Activated CD4-positive, alpha-beta T cell treated with anti-CD3 and anti-CD28 coated beads for 36 hours (primary cell): ENCODE measurements around the gene RNF112. TPM values are rescaled to one million over a fixed set of nuclear protein-coding genes. Genes with fewer than 3 reads are reported as not detected.
A peak's percentile ranks its signal among the peaks of the same experiment; 100 is the strongest.

ENCODE experiments used
- ATAC-seq: fragments of 200-7000 bp; cut with Tn5 transposase; one replicate; pipeline ENCODE4 v1.10.0; 2021; ENCODE audit warnings: mild to moderate bottlenecking, moderate library complexity
- CTCF ChIA-PET: fragments of 350-600 bp; sonication (Branson Sonifier 250); formaldehyde crosslinking; loops from one replicate; lab custom pipeline; 2021; ENCODE audit warnings: antibody characterized with exemption; lab: Charles Lee
- POLR2A ChIA-PET: fragments of 350-600 bp; sonication (Branson Sonifier 250); formaldehyde crosslinking; loops from one replicate; lab custom pipeline; 2021; ENCODE audit warnings: antibody characterized with exemption, inconsistent platforms; lab: Charles Lee
- DNase-seq: peaks from one replicate; pipeline ENCODE4 v3.0.0-alpha.2; 2020
- H3K27ac Mint-ChIP-seq: one replicate; pipeline ENCODE4 v1.8.0; 2021; ENCODE audit warnings: mixed read lengths
- H3K27me3 Mint-ChIP-seq: one replicate; pipeline ENCODE4 v1.8.0; 2021; ENCODE audit warnings: mixed read lengths
- H3K36me3 Mint-ChIP-seq: one replicate; pipeline ENCODE4 v1.8.0; 2021; ENCODE audit warnings: low read depth, mixed read lengths
- H3K4me1 Mint-ChIP-seq: one replicate; pipeline ENCODE4 v1.8.0; 2021; ENCODE audit warnings: mixed read lengths
- H3K4me3 Mint-ChIP-seq: one replicate; pipeline ENCODE4 v1.8.0; 2021; ENCODE audit warnings: mild to moderate bottlenecking, moderate library complexity, mixed read lengths
- H3K9me3 Mint-ChIP-seq: one replicate; pipeline ENCODE4 v1.8.0; 2021; ENCODE audit warnings: low read depth, mixed read lengths
- intact Hi-C, 2 experiments: fragments of 100-400 bp; cut with DNase I in 1 of 2; cut with micrococcal nuclease in 1 of 2; formaldehyde crosslinking; loops; one replicate each; pipeline versions ENCODE4 v1.14.2 to v1.15.1; 2022 to 2024; cut with DNase I, micrococcal nuclease
- total RNA-seq, 2 experiments: library from RNA; stranded (reverse); gene quantifications; one replicate each; pipeline ENCODE4 v1.2.3, GENCODE V29; 2021

Gene RNF112, protein sequence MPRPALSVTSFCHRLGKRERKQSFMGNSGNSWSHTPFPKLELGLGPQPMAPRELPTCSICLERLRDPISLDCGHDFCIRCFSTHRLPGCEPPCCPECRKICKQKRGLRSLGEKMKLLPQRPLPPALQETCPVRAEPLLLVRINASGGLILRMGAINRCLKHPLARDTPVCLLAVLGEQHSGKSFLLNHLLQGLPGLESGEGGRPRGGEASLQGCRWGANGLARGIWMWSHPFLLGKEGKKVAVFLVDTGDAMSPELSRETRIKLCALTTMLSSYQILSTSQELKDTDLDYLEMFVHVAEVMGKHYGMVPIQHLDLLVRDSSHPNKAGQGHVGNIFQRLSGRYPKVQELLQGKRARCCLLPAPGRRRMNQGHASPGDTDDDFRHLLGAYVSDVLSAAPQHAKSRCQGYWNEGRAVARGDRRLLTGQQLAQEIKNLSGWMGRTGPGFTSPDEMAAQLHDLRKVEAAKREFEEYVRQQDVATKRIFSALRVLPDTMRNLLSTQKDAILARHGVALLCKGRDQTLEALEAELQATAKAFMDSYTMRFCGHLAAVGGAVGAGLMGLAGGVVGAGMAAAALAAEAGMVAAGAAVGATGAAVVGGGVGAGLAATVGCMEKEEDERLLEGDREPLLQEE
- under 1 TPM; 0.26 to 0.55 TPM for total RNA-seq

GRCh38 chr17:19410875-19411620 lies at the start of gene RNF112:
Gene RNF112, plus strand, starts transcription at chr17:19411232. Its CDS starts 177 bp downstream, at chr17:19411409.
- intact Hi-C loops, result no loop called here
- Mint-ChIP-seq H3K9me3 (no peaks in the 10 kb centered on the region), H3K4me1 (no peaks in the 10 kb centered on the region), H3K4me3 (no peak within 1 kb of the TSS), H3K27me3 (no peaks in the 10 kb centered on the region), H3K36me3 (no peaks in the 10 kb centered on the region), H3K27ac (no peak within 1 kb of the TSS)
- ATAC-seq (no peak), DNase-seq (no peak)
- ChIA-PET CTCF (no interaction called here), POLR2A (interaction anchor here (0.6 kb wide), 1 partner anchor 12 kb away, joined by 3 read pairs; no protein-coding TSS in a partner anchor)

- H3K27me3 Mint-ChIP-seq, result peaks cover 4% of the 10 kb centered on the region
- H3K9me3 Mint-ChIP-seq, result no peaks in the 10 kb centered on the region
- CTCF ChIA-PET, result interaction anchor here (1.6 to 2.3 kb wide), 2 partner anchors 17 kb away, joined by 6 to 60 read pairs; partner anchors contain the start of gene MAPK7
- POLR2A ChIA-PET, result no interaction called here
- ATAC-seq (no peak), DNase-seq (no peak)
- peaks cover 6% of the 10 kb centered on the region for H3K4me1 Mint-ChIP-seq
- intact Hi-C loops, result loop anchor here in 1 of 2 experiments (5.0 kb wide), 1 partner anchor 401 kb away; no protein-coding TSS in a partner anchor
- peak overlapping the region; percentile 44 for H3K4me3 Mint-ChIP-seq
- H3K27ac Mint-ChIP-seq, result no peak overlapping the region
- peaks cover 2% of the 10 kb centered on the region for H3K36me3 Mint-ChIP-seq
These were observed 49.7 kb upstream of the RNF112 start for GRCh38 chr17:19361326-19361725.

GRCh38 chr17:19361944-19362276 lies 49.1 kb upstream of the RNF112 start:
- ATAC-seq (no peak), DNase-seq (no peak)
- Mint-ChIP-seq H3K4me1 (peaks cover 6% of the 10 kb centered on the region), H3K27me3 (peaks cover 4% of the 10 kb centered on the region), H3K9me3 (no peaks in the 10 kb centered on the region), H3K36me3 (peaks cover 2% of the 10 kb centered on the region), H3K4me3 (peak overlapping the region; percentile 74), H3K27ac (no peak overlapping the region)
- CTCF ChIA-PET, result interaction anchor here (0.9 to 2.4 kb wide), 9 partner anchors 16 to 405 kb away, joined by 3 to 60 read pairs (median 6); partner anchors contain the start of gene MAPK7
- intact Hi-C loops, result loop anchor here (1.0 to 5.0 kb wide), 5 partner anchors 16 to 405 kb away; partner anchors contain the start of genes MAPK7 (in 2 of the 2) and ALDH3A2 (in 1 of the 2)
- POLR2A ChIA-PET, result interaction anchor here (1.9 kb wide), 1 partner anchor 16 kb away, joined by 21 read pairs; the partner anchor contains the start of gene MAPK7

- H3K9me3 Mint-ChIP-seq, result no peaks in the 10 kb centered on the region
- CTCF ChIA-PET, result interaction anchor here (0.5 to 2.4 kb wide), 39 partner anchors 8 to 404 kb away, joined by 3 to 60 read pairs (median 5); partner anchors contain the start of gene MAPK7
- DNase-seq (peak; percentile 95), ATAC-seq (peak; percentile 92)
- H3K36me3 Mint-ChIP-seq, result no peaks in the 10 kb centered on the region
- H3K27ac Mint-ChIP-seq, result peak within 1 kb of the TSS; percentile 39
- H3K27me3 Mint-ChIP-seq, result peaks cover 4% of the 10 kb centered on the region
- POLR2A ChIA-PET, result interaction anchor here (0.6 to 1.9 kb wide), 3 partner anchors 15 to 315 kb away, joined by 3 to 21 read pairs (median 4); partner anchors contain the start of gene MAPK7
- peaks cover 6% of the 10 kb centered on the region for H3K4me1 Mint-ChIP-seq
- intact Hi-C loops, result loop anchor here (1.0 to 5.0 kb wide), 7 partner anchors 16 to 404 kb away; partner anchors contain the start of genes MAPK7 (in 2 of the 2) and ALDH3A2 (in 1 of the 2)
- peak within 1 kb of the TSS; percentile 74 for H3K4me3 Mint-ChIP-seq
These were observed 48.5 kb upstream of the RNF112 start, which contains the start of gene B9D1 for GRCh38 chr17:19362277-19363113. Gene B9D1, minus strand, starts transcription at chr17:19362723. Its CDS starts 154 bp downstream, at chr17:19362569.

- Mint-ChIP-seq H3K9me3 (no peaks in the 10 kb centered on the region), H3K27me3 (peaks cover 4% of the 10 kb centered on the region), H3K36me3 (no peaks in the 10 kb centered on the region), H3K27ac (no peak overlapping the region), H3K4me1 (peaks cover 6% of the 10 kb centered on the region), H3K4me3 (peak overlapping the region; percentile 74)
- intact Hi-C loops, result loop anchor here (1.0 to 5.0 kb wide), 4 partner anchors 84 to 404 kb away; no protein-coding TSS in a partner anchor
- POLR2A ChIA-PET, result interaction anchor here (0.7 to 1.9 kb wide), 2 partner anchors 15 to 84 kb away, joined by 3 to 21 read pairs; partner anchors contain the start of gene MAPK7
- ATAC-seq (no peak), DNase-seq (no peak)
- CTCF ChIA-PET, result interaction anchor here (0.6 to 2.4 kb wide), 32 partner anchors 9 to 403 kb away, joined by 3 to 60 read pairs (median 5); partner anchors contain the start of gene MAPK7
These were observed 48.0 kb upstream of the RNF112 start for GRCh38 chr17:19363114-19363438.

- no peaks in the 10 kb centered on the region for H3K9me3 Mint-ChIP-seq
- POLR2A ChIA-PET, result interaction anchor here (0.7 to 1.9 kb wide), 2 partner anchors 14 to 83 kb away, joined by 3 to 21 read pairs; partner anchors contain the start of gene MAPK7
- H3K4me1 Mint-ChIP-seq, result peaks cover 6% of the 10 kb centered on the region
- intact Hi-C loops, result loop anchor here (1.0 to 5.0 kb wide), 4 partner anchors 84 to 403 kb away; no protein-coding TSS in a partner anchor
- CTCF ChIA-PET, result interaction anchor here (0.7 to 2.4 kb wide), 29 partner anchors 9 to 403 kb away, joined by 3 to 60 read pairs (median 5); partner anchors contain the start of gene MAPK7
- ATAC-seq (no peak), DNase-seq (no peak)
- no peak overlapping the region for H3K4me3 Mint-ChIP-seq
- no peaks in the 10 kb centered on the region for H3K36me3 Mint-ChIP-seq
- peaks cover 4% of the 10 kb centered on the region for H3K27me3 Mint-ChIP-seq
- no peak overlapping the region for H3K27ac Mint-ChIP-seq
These were observed 47.5 kb upstream of the RNF112 start for GRCh38 chr17:19363460-19364035.

DNA sequence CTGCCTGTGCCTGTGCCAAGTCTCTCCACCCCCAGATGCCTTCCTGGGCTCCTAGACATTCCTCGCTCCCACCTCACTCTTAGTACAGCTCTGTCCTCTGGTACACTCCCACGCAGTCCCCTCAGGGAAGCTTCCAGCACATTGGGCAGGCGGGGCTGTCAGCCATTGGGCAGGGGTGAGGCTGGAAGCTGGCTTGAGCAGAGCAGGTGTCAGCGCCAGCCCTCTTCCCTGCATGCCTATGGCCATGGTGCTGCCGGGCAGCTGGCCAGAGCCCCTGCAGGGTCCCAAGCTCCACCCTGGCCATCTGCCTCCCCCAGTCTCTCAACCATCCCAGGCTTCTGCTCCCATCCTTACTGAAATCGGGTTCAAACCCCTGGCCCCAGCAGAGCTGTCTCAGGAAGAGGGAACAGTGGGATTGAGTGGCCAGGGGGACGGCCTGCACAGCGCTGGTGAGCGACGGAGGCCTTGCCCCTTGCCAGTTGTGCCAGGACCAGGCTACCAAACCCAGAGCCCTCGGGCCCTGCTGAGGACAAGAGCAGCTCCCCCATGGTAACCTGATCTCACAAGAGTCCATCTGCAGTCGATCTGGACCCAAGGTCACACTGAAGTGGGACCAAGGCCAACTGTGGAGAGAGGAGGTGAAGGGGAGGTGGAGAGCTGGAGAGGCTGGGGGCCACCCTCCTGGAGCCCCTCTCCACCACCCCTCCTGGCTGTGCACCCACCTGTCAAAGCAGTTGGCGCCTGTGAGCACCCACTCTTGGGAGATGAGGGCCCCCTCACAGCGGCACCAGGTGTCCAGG lies 46.1 kb upstream of the RNF112 start:
- CTCF ChIA-PET, result interaction anchor here (0.5 to 2.3 kb wide), 5 partner anchors 13 to 120 kb away, joined by 3 to 18 read pairs (median 5); partner anchors contain the start of gene MAPK7
- no peak for ATAC-seq
- DNase-seq, result no peak
- no peak overlapping the region for H3K4me3 Mint-ChIP-seq
- POLR2A ChIA-PET, result interaction anchor here (1.2 kb wide), 1 partner anchor 13 kb away, joined by 3 read pairs; the partner anchor contains the start of gene MAPK7
- intact Hi-C loops, result loop anchor here in 1 of 2 experiments (5.0 kb wide), 1 partner anchor 397 kb away; no protein-coding TSS in a partner anchor
- H3K4me1 Mint-ChIP-seq, result peaks cover 17% of the 10 kb centered on the region
- no peaks in the 10 kb centered on the region for H3K9me3 Mint-ChIP-seq
- peaks cover 2% of the 10 kb centered on the region for H3K27me3 Mint-ChIP-seq
- H3K27ac Mint-ChIP-seq, result no peak overlapping the region
- no peaks in the 10 kb centered on the region for H3K36me3 Mint-ChIP-seq

DNA sequence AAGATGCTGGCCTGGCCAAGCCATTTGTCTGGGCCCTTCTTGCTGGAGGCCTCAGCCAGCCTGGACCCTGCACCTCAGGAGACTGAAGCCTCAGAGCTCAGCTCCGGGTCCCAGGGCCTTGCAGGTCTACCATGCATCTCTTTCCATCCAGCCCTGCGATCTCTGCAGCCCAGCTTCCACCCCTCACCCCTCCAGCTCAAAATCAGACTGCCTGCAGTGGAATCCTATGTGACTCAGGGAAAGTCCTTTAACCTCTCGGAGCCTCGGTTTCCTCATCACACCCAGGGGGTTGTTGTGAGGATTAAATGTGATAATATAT lies 45.6 kb upstream of the RNF112 start:
- intact Hi-C loops, result no loop called here
- Mint-ChIP-seq H3K27me3 (peaks cover 2% of the 10 kb centered on the region), H3K36me3 (no peaks in the 10 kb centered on the region), H3K4me1 (peaks cover 22% of the 10 kb centered on the region), H3K9me3 (no peaks in the 10 kb centered on the region), H3K4me3 (no peak overlapping the region), H3K27ac (no peak overlapping the region)
- ATAC-seq (no peak), DNase-seq (no peak)
- POLR2A ChIA-PET, result interaction anchor here (1.2 kb wide), 1 partner anchor 13 kb away, joined by 3 read pairs; the partner anchor contains the start of gene MAPK7
- CTCF ChIA-PET, result interaction anchor here (0.5 to 2.3 kb wide), 4 partner anchors 13 to 120 kb away, joined by 3 to 18 read pairs (median 5); partner anchors contain the start of gene MAPK7
